ENCODE measurements around the gene IL19.

DNA sequence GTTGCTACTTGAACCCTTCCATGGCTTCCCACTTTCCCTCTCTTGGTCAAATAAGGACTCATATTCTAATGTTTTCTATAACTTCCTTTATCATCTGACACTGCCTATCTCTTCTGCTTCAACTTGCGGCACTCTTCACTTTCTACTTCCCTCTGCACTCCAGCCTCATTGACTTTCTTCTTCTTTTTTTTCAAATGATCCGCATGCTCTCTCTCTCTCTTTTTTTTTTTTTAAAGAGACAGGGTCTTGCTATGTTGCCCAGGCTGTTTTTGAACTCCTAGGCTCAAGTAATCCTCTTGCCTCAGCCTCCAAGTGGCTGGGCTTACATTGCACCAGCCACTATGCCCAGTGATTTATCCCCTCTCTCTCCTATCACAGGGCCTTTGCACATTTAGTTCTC lies 9.1 kb downstream of the IL19 start:
- TF ChIP-seq, protein P1, sequence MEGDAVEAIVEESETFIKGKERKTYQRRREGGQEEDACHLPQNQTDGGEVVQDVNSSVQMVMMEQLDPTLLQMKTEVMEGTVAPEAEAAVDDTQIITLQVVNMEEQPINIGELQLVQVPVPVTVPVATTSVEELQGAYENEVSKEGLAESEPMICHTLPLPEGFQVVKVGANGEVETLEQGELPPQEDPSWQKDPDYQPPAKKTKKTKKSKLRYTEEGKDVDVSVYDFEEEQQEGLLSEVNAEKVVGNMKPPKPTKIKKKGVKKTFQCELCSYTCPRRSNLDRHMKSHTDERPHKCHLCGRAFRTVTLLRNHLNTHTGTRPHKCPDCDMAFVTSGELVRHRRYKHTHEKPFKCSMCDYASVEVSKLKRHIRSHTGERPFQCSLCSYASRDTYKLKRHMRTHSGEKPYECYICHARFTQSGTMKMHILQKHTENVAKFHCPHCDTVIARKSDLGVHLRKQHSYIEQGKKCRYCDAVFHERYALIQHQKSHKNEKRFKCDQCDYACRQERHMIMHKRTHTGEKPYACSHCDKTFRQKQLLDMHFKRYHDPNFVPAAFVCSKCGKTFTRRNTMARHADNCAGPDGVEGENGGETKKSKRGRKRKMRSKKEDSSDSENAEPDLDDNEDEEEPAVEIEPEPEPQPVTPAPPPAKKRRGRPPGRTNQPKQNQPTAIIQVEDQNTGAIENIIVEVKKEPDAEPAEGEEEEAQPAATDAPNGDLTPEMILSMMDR (conservative IDR thresholded peaks at IDR 0.05; ENCODE audit: low read length), result no peak
- TF ChIP-seq EZH2phosphoT487 (IDR thresholded peaks at IDR 0.05; ENCODE audit: borderline replicate concordance), result no peak

Measured in Loucy (cell line).